Measurements from ENCODE around the gene TIMP3. TPM values are rescaled to one million over a fixed set of nuclear protein-coding genes. Genes with fewer than 3 reads are reported as not detected.

TIMP3 gene
- total RNA-seq, 1 experiment from 2014 or later, result 3.3 TPM

- TF ChIP-seq ATF6 (CRISPR knock-in tag; IDR thresholded peaks at IDR 0.05) (no peak), GRHL2 (CRISPR knock-in tag; IDR thresholded peaks at IDR 0.05; ENCODE audit: insufficient replicate concordance, severe bottlenecking) (no peak), MAX (CRISPR knock-in tag; IDR thresholded peaks at IDR 0.05) (no peak), ETV6 (CRISPR knock-in tag; IDR thresholded peaks at IDR 0.05) (no peak), FOXP4 (CRISPR knock-in tag; IDR thresholded peaks at IDR 0.05) (no peak), ESRRA (CRISPR knock-in tag; IDR thresholded peaks at IDR 0.05; ENCODE audit: borderline replicate concordance) (no peak), AFF4 (CRISPR knock-in tag; IDR thresholded peaks at IDR 0.05; ENCODE audit: borderline replicate concordance) (no peak), NFE2L1 (CRISPR knock-in tag; IDR thresholded peaks at IDR 0.05) (no peak)
Measured at GRCh38 chr22:32811788-32812545, 10.5 kb downstream of the TIMP3 start (continued).

- no peaks in the 10 kb centered on the region for H3K36me3 Mint-ChIP-seq
- H3K4me1 Mint-ChIP-seq, result peaks cover 46% of the 10 kb centered on the region
- H3K27me3 Mint-ChIP-seq (ENCODE audit: low read depth), result no peaks in the 10 kb centered on the region
- ATAC-seq, result no peak
- ChIA-PET CTCF (interaction anchor here (0.6 to 1.7 kb wide), 3 partner anchors 18 to 1458 kb away, joined by 3 to 10 read pairs (median 3); no protein-coding TSS in a partner anchor), POLR2A (no interaction called here)
- TF ChIP-seq ZNF512 (CRISPR knock-in tag; IDR thresholded peaks at IDR 0.05; ENCODE audit: borderline replicate concordance), result peak; percentile 28; the same call in 1 of the 2 replicates
- TF ChIP-seq SMAD4 (CRISPR knock-in tag; IDR thresholded peaks at IDR 0.05), result no peak
- DNase-seq (ENCODE audit: low spot score), result no peak
- H3K9me3 Mint-ChIP-seq, result no peaks in the 10 kb centered on the region
- no peak overlapping the region for H3K27ac Mint-ChIP-seq
- H3K4me3 Mint-ChIP-seq, result no peak overlapping the region
Measured at GRCh38 chr22:32814285-32814860, 12.9 kb downstream of the TIMP3 start.

- DNase-seq (ENCODE audit: low spot score), result no peak
- no peaks in the 10 kb centered on the region for H3K36me3 Mint-ChIP-seq
- no peak overlapping the region for H3K27ac Mint-ChIP-seq
- no peaks in the 10 kb centered on the region for H3K27me3 Mint-ChIP-seq (ENCODE audit: low read depth)
- ATAC-seq, result no peak
- no peak overlapping the region for H3K4me3 Mint-ChIP-seq
- no peaks in the 10 kb centered on the region for H3K9me3 Mint-ChIP-seq
- TF ChIP-seq TCF7 (CRISPR knock-in tag; IDR thresholded peaks at IDR 0.05; ENCODE audit: low read depth) (no peak), CBFB (CRISPR knock-in tag; IDR thresholded peaks at IDR 0.05; ENCODE audit: low read depth) (no peak), RORB (CRISPR knock-in tag; IDR thresholded peaks at IDR 0.05) (no peak), ZNF219 (CRISPR knock-in tag; IDR thresholded peaks at IDR 0.05; ENCODE audit: borderline replicate concordance) (no peak)
- peaks cover 48% of the 10 kb centered on the region for H3K4me1 Mint-ChIP-seq
- ChIA-PET POLR2A (no interaction called here), CTCF (interaction anchor here (1.7 kb wide), 1 partner anchor 18 kb away, joined by 10 read pairs; no protein-coding TSS in a partner anchor)
Measured at GRCh38 chr22:32815059-32815458, 13.6 kb downstream of the TIMP3 start.
